ENCODE data around the gene TMEM97.

Gene TMEM97

GRCh38 chr17:28325211-28325610, 6.2 kb downstream of the TMEM97 start:
- TF ChIP-seq, protein P1, sequence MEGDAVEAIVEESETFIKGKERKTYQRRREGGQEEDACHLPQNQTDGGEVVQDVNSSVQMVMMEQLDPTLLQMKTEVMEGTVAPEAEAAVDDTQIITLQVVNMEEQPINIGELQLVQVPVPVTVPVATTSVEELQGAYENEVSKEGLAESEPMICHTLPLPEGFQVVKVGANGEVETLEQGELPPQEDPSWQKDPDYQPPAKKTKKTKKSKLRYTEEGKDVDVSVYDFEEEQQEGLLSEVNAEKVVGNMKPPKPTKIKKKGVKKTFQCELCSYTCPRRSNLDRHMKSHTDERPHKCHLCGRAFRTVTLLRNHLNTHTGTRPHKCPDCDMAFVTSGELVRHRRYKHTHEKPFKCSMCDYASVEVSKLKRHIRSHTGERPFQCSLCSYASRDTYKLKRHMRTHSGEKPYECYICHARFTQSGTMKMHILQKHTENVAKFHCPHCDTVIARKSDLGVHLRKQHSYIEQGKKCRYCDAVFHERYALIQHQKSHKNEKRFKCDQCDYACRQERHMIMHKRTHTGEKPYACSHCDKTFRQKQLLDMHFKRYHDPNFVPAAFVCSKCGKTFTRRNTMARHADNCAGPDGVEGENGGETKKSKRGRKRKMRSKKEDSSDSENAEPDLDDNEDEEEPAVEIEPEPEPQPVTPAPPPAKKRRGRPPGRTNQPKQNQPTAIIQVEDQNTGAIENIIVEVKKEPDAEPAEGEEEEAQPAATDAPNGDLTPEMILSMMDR (IDR thresholded peaks at IDR 0.05; ENCODE audit: control insufficient read depth, insufficient read depth, low read depth, low read length, missing control alignments) = no peak
- H3K4me3 ChIP-seq (ENCODE audit: control insufficient read depth, low read depth, low read length) = no peak overlapping the region
- DNase-seq (ENCODE audit: low read depth) = no peak

- TF ChIP-seq, protein P1 (IDR thresholded peaks at IDR 0.05; ENCODE audit: control insufficient read depth, insufficient read depth, low read depth, low read length, missing control alignments) = no peak
- DNase-seq (ENCODE audit: low read depth) = no peak
- no peak overlapping the region for H3K4me3 ChIP-seq (ENCODE audit: control insufficient read depth, low read depth, low read length)
Measured at GRCh38 chr17:28326114-28326513, 7.1 kb downstream of the TMEM97 start.

DNA sequence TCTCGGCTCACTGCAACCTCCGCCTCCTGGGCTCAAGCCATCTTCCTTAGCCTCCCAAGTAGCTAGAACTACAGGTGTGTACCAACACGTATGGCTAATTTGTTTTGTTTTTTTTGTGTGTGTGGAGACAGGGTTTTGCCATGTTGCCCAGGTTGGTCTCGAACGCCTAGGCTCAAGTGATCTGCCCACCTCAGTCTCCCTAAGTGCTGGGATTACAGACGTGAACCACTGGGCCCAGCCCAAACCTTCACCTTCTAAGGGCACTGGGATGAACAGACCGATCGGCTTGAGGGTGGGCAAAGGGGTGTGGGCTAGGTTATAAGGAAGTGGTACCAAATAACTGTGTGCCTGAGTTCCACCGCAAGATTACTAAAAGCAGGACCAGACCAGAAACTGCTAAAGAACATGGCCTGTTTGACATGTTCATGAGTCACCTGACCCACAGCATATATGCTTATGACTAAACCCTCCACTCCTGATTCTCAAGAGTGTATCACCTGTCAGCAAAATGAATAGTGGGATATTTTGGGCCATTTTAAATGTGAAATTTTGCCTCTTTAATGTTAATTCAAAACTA, 8.1 kb downstream of the TMEM97 start:
- H3K4me3 ChIP-seq (ENCODE audit: control insufficient read depth, low read depth, low read length) = no peak overlapping the region
- DNase-seq (ENCODE audit: low read depth) = no peak
- TF ChIP-seq, protein P1 (IDR thresholded peaks at IDR 0.05; ENCODE audit: control insufficient read depth, insufficient read depth, low read depth, low read length, missing control alignments) = no peak

DNA sequence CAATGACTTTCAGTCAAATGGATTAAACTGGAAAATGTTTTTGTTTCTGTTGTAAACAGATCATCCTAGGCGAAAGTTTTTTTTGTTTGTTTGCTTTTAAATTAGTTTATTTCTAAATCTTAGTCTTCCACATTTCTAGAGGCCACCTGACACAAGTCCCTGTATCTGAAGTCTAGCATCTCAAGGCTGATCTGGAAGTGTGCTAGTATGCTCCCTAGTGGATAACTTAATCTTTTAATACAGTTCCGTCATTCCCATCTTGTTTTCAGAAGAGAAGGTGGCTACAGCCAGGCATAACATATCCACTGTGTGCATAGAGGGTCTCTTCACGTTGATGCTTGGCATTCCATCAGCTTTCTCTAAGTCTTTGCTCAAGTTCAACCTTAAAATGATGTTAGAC, 8.7 kb downstream of the TMEM97 start:
- no peak for DNase-seq (ENCODE audit: low read depth)
- H3K4me3 ChIP-seq (ENCODE audit: control insufficient read depth, low read depth, low read length) = no peak overlapping the region
- TF ChIP-seq, protein P1 (IDR thresholded peaks at IDR 0.05; ENCODE audit: control insufficient read depth, insufficient read depth, low read depth, low read length, missing control alignments) = peak; percentile 12

- H3K4me3 ChIP-seq (ENCODE audit: control insufficient read depth, low read depth, low read length) = no peak overlapping the region
- TF ChIP-seq, protein P1 (IDR thresholded peaks at IDR 0.05; ENCODE audit: control insufficient read depth, insufficient read depth, low read depth, low read length, missing control alignments) = no peak
- no peak for DNase-seq (ENCODE audit: low read depth)
Measured at GRCh38 chr17:28328325-28328724, 9.3 kb downstream of the TMEM97 start.

GRCh38 chr17:28330671-28331070, 11.7 kb downstream of the TMEM97 start:
- DNase-seq (ENCODE audit: low read depth) = no peak
- TF ChIP-seq, protein P1 (IDR thresholded peaks at IDR 0.05; ENCODE audit: control insufficient read depth, insufficient read depth, low read depth, low read length, missing control alignments) = no peak
- H3K4me3 ChIP-seq (ENCODE audit: control insufficient read depth, low read depth, low read length) = no peak overlapping the region

Measured in AG09309 (cell line).